Panc1 (cell line): Measurements from ENCODE around the gene ADSS1. TPM values are rescaled to one million over a fixed set of nuclear protein-coding genes. Genes with fewer than 3 reads are reported as not detected.

Experiments used
- ATAC-seq: fragments of 200-7000 bp; cut with Tn5 transposase; 2 replicates; pipeline ENCODE4 v1.9.1; 2020; ENCODE audit warnings: mild to moderate bottlenecking, moderate library complexity
- BruUV-seq: library from RNA; stranded (reverse); fragments of 400-500 nt; replicated peaks from 2 replicates; lab custom pipeline; 2021; lab: Mats Ljungman, UMichigan
- CTCF ChIA-PET: fragments of 300-600 bp; sonication (Branson Sonifier 250); formaldehyde crosslinking; loops from one replicate; lab custom pipeline; 2022; ENCODE audit warnings: antibody characterized with exemption; lab: Charles Lee
- POLR2A ChIA-PET: fragments of 300-600 bp; sonication (Branson Sonifier 250); formaldehyde crosslinking; loops from one replicate; lab custom pipeline; 2022; ENCODE audit warnings: antibody characterized with exemption; lab: Charles Lee
- DNase-seq: peaks from one replicate; pipeline ENCODE4 v3.0.0-alpha.2; 2010; ENCODE audit warnings: low read depth, low spot score
- H3K27ac ChIP-seq: 2 replicates; pipeline ENCODE4 v1.5.1; 2011; ENCODE audit warnings: mild to moderate bottlenecking, low read length, inconsistent platforms
- H3K27me3 ChIP-seq: fragments of 200-500 bp; sonication (Bioruptor generic); 2 replicates; pipeline ENCODE4 v1.6.0; 2014; ENCODE audit warnings: low read length, inconsistent platforms; ENCODE audit not compliant: control insufficient read depth, insufficient read depth
- H3K36me3 ChIP-seq: fragments of 200-500 bp; sonication (Bioruptor generic); 2 replicates; pipeline ENCODE4 v1.5.1; 2014; ENCODE audit warnings: inconsistent platforms, mild to moderate bottlenecking, low read length, moderate library complexity; ENCODE audit not compliant: control insufficient read depth, insufficient read depth
- H3K4me1 ChIP-seq: 2 replicates; pipeline ENCODE4 v1.5.1; 2011; ENCODE audit warnings: inconsistent platforms, mild to moderate bottlenecking, low read length, moderate library complexity; ENCODE audit not compliant: control insufficient read depth, insufficient read depth
- H3K4me3 ChIP-seq, 2 experiments: 2 replicates each; pipeline ENCODE4 v1.5.1; 2011 to 2012; ENCODE audit warnings: low read depth in 2 of 2, low read length in 2 of 2, mild to moderate bottlenecking in 2 of 2, inconsistent platforms in 1 of 2, moderate library complexity in 1 of 2
- H3K9me3 ChIP-seq: fragments of 200-500 bp; sonication (Bioruptor generic); 2 replicates; pipeline ENCODE4 v1.5.1; 2014; ENCODE audit warnings: low read depth, mild to moderate bottlenecking, inconsistent platforms, low read length, moderate library complexity; ENCODE audit not compliant: control insufficient read depth, insufficient read depth
- POLR2AphosphoS5 ChIP-seq: IDR thresholded peaks from 2 replicates; pipeline ENCODE4 v1.6.1; 2012; ENCODE audit warnings: mild to moderate bottlenecking, low read depth, low read length, moderate library complexity
- SIN3A ChIP-seq: IDR thresholded peaks from 2 replicates; pipeline ENCODE4 v1.6.1; 2012; ENCODE audit warnings: low read depth, mild to moderate bottlenecking, low read length, moderate library complexity, borderline replicate concordance; ENCODE audit not compliant: insufficient read depth
- TCF7L2 ChIP-seq: IDR thresholded peaks from 2 replicates; pipeline ENCODE4 v1.6.1; 2011; ENCODE audit warnings: mild to moderate bottlenecking, low read depth, low read length, inconsistent platforms
- in situ Hi-C: cut with HindIII; loops from 2 replicates; pipeline ENCODE4 v1.10.0; 2016; ENCODE audit warnings: low sequenced_read_pairs, low pct_unique_long_range_greater_than_20kb
- intact Hi-C: fragments of 100-400 bp; cut with micrococcal nuclease; formaldehyde crosslinking; loops from one replicate; pipeline ENCODE4 v1.10.0; 2022; ENCODE audit not compliant: unreplicated experiment
- total RNA-seq: library from RNA; stranded (reverse); gene quantifications from one replicate; pipeline ENCODE4 v1.2.1, GENCODE V29; 2021; ENCODE audit not compliant: unreplicated experiment
- TF ChIP-seq, protein P1 (sequence below), 2 experiments: IDR thresholded peaks; 2 replicates each; pipeline ENCODE4 v1.6.1; 2011 to 2012; ENCODE audit warnings: low read depth in 2 of 2, control low read depth in 1 of 2, low read length in 1 of 2, mild to moderate bottlenecking in 1 of 2, moderate library complexity in 1 of 2; ENCODE audit not compliant: insufficient read depth in 1 of 2
- TF ChIP-seq, protein P2 (sequence below): fragments of 450-650 bp; IDR thresholded peaks from 2 replicates; pipeline ENCODE4 v1.5.1; 2017; ENCODE audit warnings: mild to moderate bottlenecking

ADSS1 gene
- total RNA-seq, 1 experiment from 2014 or later = 9.4 TPM

GRCh38 chr14:104694475-104694950 lies 29.5 kb upstream of the ADSS1 start:
- no TSS peak for BruUV-seq
- CTCF ChIA-PET = no interaction called here
- intact Hi-C loops (no loop called here), in situ Hi-C loops (no loop called here)
- Histone ChIP-seq H3K9me3 (no peaks in the 10 kb centered on the region), H3K36me3 (peaks cover 6% of the 10 kb centered on the region; the same call in 1 of the 2 replicates), H3K27ac (peak overlapping the region; percentile 88), H3K27me3 (no peaks in the 10 kb centered on the region), H3K4me3 (peak overlapping the region; percentile 3 to 26; a peak in 3 of 4 replicates), H3K4me1 (peaks cover 72% of the 10 kb centered on the region)
- no peak for DNase-seq
- POLR2A ChIA-PET = interaction anchor here (0.5 to 0.8 kb wide), 4 partner anchors 12 to 1513 kb away, joined by 3 to 5 read pairs (median 3); no protein-coding TSS in a partner anchor
- TF ChIP-seq SIN3A (no peak), TCF7L2 (no peak)
- TF ChIP-seq, protein P1, sequence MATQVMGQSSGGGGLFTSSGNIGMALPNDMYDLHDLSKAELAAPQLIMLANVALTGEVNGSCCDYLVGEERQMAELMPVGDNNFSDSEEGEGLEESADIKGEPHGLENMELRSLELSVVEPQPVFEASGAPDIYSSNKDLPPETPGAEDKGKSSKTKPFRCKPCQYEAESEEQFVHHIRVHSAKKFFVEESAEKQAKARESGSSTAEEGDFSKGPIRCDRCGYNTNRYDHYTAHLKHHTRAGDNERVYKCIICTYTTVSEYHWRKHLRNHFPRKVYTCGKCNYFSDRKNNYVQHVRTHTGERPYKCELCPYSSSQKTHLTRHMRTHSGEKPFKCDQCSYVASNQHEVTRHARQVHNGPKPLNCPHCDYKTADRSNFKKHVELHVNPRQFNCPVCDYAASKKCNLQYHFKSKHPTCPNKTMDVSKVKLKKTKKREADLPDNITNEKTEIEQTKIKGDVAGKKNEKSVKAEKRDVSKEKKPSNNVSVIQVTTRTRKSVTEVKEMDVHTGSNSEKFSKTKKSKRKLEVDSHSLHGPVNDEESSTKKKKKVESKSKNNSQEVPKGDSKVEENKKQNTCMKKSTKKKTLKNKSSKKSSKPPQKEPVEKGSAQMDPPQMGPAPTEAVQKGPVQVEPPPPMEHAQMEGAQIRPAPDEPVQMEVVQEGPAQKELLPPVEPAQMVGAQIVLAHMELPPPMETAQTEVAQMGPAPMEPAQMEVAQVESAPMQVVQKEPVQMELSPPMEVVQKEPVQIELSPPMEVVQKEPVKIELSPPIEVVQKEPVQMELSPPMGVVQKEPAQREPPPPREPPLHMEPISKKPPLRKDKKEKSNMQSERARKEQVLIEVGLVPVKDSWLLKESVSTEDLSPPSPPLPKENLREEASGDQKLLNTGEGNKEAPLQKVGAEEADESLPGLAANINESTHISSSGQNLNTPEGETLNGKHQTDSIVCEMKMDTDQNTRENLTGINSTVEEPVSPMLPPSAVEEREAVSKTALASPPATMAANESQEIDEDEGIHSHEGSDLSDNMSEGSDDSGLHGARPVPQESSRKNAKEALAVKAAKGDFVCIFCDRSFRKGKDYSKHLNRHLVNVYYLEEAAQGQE (IDR thresholded peaks at IDR 0.05; ENCODE audit: insufficient read depth in 1 of 2, low read depth in 2 of 2, low read length in 1 of 2) = 0 out of 4 replicates have a peak, but pooled peaks of 1 of the 2 experiments have one; percentile 13
- ATAC-seq = peak; percentile 14

- H3K27me3 ChIP-seq = no peaks in the 10 kb centered on the region
- ATAC-seq = peak; percentile 47
- intact Hi-C loops = no loop called here
- BruUV-seq = no TSS peak
- CTCF ChIA-PET = interaction anchor here (0.6 kb wide), 1 partner anchor 573 kb away, joined by 5 read pairs; no protein-coding TSS in a partner anchor
- peaks cover 78% of the 10 kb centered on the region for H3K4me1 ChIP-seq
- H3K4me3 ChIP-seq = peak overlapping the region in 1 of 2 experiments; percentile 26; a peak in 1 of 4 replicates
- TF ChIP-seq, protein P2, sequence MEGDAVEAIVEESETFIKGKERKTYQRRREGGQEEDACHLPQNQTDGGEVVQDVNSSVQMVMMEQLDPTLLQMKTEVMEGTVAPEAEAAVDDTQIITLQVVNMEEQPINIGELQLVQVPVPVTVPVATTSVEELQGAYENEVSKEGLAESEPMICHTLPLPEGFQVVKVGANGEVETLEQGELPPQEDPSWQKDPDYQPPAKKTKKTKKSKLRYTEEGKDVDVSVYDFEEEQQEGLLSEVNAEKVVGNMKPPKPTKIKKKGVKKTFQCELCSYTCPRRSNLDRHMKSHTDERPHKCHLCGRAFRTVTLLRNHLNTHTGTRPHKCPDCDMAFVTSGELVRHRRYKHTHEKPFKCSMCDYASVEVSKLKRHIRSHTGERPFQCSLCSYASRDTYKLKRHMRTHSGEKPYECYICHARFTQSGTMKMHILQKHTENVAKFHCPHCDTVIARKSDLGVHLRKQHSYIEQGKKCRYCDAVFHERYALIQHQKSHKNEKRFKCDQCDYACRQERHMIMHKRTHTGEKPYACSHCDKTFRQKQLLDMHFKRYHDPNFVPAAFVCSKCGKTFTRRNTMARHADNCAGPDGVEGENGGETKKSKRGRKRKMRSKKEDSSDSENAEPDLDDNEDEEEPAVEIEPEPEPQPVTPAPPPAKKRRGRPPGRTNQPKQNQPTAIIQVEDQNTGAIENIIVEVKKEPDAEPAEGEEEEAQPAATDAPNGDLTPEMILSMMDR = no peak
- no peak for TF ChIP-seq SIN3A
- TF ChIP-seq, protein P1 (IDR thresholded peaks at IDR 0.05; ENCODE audit: insufficient read depth in 1 of 2, low read depth in 2 of 2, low read length in 1 of 2) = no peak
- TF ChIP-seq TCF7L2 = no peak
- no peak; the same call in 1 of the 2 replicates for TF ChIP-seq POLR2AphosphoS5
- H3K36me3 ChIP-seq = peaks cover 4% of the 10 kb centered on the region; the same call in 1 of the 2 replicates
- H3K9me3 ChIP-seq = no peaks in the 10 kb centered on the region
- DNase-seq = no peak
- POLR2A ChIA-PET = interaction anchor here (0.6 to 0.8 kb wide), 3 partner anchors 11 to 1514 kb away, joined by 3 to 5 read pairs (median 3); no protein-coding TSS in a partner anchor
- in situ Hi-C loops = no loop called here
- H3K27ac ChIP-seq = peak overlapping the region; percentile 88
Measured at GRCh38 chr14:104694991-104695659, 28.9 kb upstream of the ADSS1 start.
